Measurements from ENCODE around the gene CD22.

DNA sequence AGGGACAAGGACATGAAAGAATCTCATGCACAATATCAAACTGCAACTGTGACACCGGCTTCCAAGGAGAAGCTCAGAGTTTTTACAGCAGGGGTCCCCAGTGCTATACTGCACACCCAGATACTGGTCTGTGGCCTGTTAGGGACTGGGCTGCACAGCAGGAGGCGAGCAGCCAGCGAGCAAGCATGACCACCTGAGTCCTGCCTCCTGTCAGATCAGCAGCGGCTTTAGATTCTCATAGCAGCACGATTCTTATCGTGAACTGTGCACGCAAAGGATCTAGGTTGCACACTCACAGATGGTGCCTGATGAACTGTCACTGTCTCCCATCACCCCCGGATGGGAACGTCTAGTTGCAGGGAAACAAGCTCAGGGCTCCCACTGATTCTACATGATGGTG is 13.1 kb upstream of the CD22 start:
- TF ChIP-seq, protein P1, sequence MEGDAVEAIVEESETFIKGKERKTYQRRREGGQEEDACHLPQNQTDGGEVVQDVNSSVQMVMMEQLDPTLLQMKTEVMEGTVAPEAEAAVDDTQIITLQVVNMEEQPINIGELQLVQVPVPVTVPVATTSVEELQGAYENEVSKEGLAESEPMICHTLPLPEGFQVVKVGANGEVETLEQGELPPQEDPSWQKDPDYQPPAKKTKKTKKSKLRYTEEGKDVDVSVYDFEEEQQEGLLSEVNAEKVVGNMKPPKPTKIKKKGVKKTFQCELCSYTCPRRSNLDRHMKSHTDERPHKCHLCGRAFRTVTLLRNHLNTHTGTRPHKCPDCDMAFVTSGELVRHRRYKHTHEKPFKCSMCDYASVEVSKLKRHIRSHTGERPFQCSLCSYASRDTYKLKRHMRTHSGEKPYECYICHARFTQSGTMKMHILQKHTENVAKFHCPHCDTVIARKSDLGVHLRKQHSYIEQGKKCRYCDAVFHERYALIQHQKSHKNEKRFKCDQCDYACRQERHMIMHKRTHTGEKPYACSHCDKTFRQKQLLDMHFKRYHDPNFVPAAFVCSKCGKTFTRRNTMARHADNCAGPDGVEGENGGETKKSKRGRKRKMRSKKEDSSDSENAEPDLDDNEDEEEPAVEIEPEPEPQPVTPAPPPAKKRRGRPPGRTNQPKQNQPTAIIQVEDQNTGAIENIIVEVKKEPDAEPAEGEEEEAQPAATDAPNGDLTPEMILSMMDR (conservative IDR thresholded peaks at IDR 0.05 in 1 of 2, IDR thresholded peaks at IDR 0.05 in 1 of 2; ENCODE audit: low read depth in 1 of 2, low read length in 2 of 2) = no peak
- no peak for TF ChIP-seq EZH2 (IDR thresholded peaks at IDR 0.05; ENCODE audit: low read length, missing control alignments)

Data from fibroblast of lung (primary cell).